Dedifferentiated amniotic fluid mesenchymal stem cell (primary cell): Measurements from ENCODE around the gene TBC1D1.
"Not testable (repeated sequence)": the region's sequence is repeated elsewhere in the genome, so short reads cannot be mapped to it uniquely, and the experiment has no call there.

Experiments used
- DNase-seq: peaks from one replicate; pipeline ENCODE4 v3.0.0-alpha.2; 2016; ENCODE audit errors: extremely low spot score

Gene TBC1D1

GRCh38 chr4:38013461-38014366 is 122.8 kb downstream of the TBC1D1 start:
- DNase-seq = no peak

- DNase-seq = no peak
Measured at GRCh38 chr4:38014421-38014852, 123.6 kb downstream of the TBC1D1 start.

- no peak for DNase-seq
Measured at GRCh38 chr4:38015886-38016515, 125.1 kb downstream of the TBC1D1 start.

DNA sequence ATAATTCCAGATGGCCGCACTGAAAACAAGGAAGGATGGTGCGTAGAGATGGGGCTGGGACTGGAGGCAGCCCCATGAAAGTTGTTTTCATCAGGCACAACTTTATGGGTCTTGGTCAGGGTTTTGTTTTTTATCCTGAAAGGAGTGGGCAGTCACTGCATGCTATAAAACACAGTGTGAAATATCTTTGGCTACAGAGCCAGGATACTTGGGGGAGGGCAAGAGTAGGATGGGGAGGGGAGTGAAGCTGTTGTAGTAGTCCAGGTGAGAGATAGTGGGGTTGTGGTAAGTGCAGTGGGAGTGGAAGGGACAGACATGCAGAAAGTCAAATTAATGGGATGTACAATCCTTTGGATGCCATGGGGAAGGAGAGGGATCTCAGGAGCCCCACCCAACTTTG is 125.8 kb downstream of the TBC1D1 start:
- no peak for DNase-seq

GRCh38 chr4:38017609-38018008 is 126.7 kb downstream of the TBC1D1 start:
- no peak for DNase-seq

- DNase-seq = no peak
Measured at GRCh38 chr4:38020386-38020785, 129.5 kb downstream of the TBC1D1 start.

DNA sequence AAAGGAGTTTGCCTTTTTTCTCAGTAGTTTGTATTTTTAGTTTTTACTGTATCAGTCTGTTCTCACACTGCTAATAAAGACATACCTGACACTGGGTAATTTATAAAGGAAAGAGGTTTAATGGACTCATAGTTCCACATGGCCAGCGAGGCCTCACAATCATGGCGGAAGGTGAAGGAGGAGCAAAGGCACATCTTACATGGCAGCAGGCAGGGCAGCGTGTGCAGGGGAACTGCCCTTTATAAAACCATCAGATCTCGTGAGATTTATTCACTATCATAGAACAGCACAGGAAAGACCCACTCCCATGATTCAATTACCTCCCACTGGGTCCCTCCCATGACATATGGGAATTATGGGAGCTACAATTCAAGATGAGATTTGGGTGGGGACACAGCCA is 130.1 kb downstream of the TBC1D1 start:
- DNase-seq = not testable (repeated sequence)

- DNase-seq = no peak
Measured at GRCh38 chr4:38021751-38022150, 130.9 kb downstream of the TBC1D1 start.

- DNase-seq = no peak
Measured at GRCh38 chr4:38023347-38024205, 132.7 kb downstream of the TBC1D1 start.

- no peak for DNase-seq
Measured at GRCh38 chr4:38024206-38024509, 133.3 kb downstream of the TBC1D1 start.

DNA sequence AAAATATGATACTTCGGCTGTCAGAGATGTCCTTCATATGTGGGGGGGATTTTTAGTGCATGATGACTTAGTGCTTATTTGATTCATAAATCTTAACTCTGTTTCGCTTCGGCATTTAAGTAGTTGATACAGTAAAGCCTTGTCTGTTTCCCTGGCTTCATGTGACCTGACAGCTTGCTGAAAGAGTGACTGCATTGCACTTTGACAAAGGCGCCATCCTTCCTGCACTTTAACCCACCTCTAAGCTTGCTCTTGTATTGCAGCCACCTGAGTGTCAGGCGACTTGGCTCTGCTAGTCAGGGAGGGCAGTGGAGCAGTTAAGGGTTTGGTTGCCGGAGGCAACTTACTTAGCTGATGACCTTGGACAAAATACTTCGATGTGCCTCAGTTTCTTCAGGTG is 134.8 kb downstream of the TBC1D1 start:
- no peak for DNase-seq

DNA sequence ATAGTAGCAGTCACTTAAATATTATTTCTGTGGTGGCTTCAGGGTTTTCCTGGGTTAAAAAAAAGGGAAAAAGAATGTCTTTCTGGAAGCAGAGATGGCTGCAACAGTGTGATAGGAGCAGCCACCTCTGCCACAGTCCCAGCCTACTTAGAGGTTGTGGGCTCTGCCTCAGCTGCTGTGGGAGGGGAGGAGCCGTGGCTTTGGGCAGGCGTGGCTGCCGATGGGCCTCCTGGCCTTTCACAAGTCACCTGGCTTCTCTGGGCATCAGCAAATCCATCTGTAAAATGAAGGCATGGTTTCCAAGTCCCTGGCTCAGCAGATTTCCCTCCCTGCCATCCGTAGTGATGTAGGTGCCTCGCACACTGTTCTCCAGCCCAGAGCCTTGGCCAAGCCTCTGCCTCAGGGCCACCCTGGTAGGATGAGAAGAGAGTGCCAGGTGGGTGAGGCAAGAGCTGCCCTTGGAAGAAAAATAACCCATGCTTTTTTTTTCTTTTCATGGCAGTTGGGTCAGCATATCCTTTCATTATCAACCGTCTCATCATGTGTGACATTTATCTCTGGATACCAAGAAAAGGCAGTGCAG is 135.4 kb downstream of the TBC1D1 start:
- no peak for DNase-seq

DNA sequence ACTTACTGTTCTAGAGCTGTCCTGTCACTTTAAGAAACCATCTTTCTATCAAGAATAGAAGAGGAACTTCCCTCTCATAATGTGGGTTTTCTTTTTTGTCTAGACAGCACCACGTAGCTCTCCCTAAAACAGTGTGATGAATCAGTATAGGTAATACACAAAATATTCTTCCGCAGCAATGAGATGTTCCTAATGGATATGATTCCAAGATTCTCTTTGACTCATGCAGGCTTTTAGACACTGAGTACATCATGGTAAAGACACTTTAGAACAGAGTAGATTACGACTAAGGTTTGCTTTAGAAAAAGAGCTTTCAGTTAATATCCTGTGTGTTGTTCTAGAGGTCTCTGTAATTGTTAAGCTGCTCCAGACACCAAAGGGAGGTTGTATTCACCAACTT is 139.1 kb downstream of the TBC1D1 start:
- no peak for DNase-seq

GRCh38 chr4:38034986-38035882 is 144.3 kb downstream of the TBC1D1 start:
- DNase-seq = peak; percentile 76

- no peak for DNase-seq
Measured at GRCh38 chr4:38036548-38036947, 145.7 kb downstream of the TBC1D1 start.

DNA sequence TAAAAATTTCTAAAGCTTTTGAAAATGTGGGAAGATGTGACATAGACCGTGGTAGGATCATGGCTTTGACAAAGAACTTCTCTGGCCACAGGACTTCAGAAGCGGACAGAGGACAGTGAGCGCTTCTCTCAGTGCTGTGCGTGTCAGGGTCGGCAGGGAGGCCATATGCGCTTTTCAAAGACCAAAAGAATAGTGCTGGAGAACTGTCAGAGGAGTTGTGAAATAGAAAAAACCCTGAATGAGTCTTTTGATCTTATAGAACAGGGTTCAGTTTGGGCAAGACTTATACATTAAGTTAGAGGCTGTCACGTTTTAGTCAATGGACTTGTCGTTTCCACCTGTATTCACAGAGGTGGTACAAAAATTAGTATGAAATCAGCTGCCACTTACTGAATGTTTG is 146.7 kb downstream of the TBC1D1 start:
- no peak for DNase-seq

GRCh38 chr4:38040619-38041018 is 149.7 kb downstream of the TBC1D1 start:
- DNase-seq = no peak

DNA sequence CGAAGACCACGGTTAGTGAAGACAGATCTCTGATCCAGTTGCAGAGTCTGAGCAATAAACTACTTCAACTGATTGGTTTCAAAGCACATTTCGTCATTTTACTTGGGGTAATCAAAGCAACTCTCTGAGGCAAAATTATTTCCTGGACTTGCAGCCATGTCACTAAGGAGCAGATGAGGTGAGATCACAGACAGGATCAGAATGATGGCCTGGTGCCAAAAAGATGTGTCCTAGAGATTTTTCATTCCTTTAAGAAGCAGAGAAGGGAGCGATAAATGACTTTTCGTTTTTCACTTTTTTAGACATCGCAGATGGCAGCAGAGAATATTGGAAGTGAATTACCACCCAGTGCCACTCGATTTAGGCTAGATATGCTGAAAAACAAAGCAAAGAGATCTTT is 153.2 kb downstream of the TBC1D1 start:
- no peak for DNase-seq

- no peak for DNase-seq
Measured at GRCh38 chr4:38045289-38045988, 154.6 kb downstream of the TBC1D1 start.

DNA sequence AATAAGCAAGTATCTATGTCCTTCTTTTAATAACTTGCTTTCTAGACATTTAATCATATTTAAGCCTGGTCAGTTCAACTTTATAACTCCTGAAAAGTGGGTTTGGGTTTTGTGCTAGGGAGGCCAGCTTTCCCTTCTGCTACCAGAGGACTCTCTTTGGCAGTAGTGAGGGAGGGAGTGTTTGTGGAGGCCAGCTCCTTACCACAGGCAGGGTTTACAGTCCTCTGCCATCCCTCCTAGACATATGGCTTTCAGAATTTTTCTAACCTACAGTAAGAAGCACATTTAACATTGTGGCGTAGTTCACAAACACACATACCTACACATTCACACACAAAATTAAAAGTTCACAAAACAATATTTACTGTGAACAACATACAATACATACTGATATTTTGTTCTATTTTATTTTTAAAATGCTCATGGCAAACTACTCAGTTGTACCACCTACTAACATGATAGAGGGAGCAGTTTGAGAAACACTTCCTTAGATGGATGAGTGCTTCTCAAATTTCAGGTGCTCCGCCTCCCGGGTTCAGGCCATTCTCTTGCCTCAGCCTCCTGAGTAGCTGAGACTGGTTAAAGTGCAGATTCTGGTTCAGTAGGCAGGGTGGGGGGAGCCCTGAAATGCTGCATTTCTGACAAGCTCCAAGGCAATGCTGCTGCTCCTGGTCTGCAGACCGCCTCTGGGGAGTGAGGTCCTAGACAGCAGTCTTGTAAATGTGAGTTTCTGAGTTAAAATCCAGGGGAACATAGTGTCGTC is 156.0 kb downstream of the TBC1D1 start:
- DNase-seq = peak; percentile 29
